ENCODE data around the gene TEX22.
"Not testable (repeated sequence)": the region's sequence is repeated elsewhere in the genome, so short reads cannot be mapped to it uniquely, and the experiment has no call there.

- not testable (repeated sequence) for TF ChIP-seq EZH2phosphoT487 (IDR thresholded peaks at IDR 0.05; ENCODE audit: borderline replicate concordance, low read length)
- TF ChIP-seq, protein P1, sequence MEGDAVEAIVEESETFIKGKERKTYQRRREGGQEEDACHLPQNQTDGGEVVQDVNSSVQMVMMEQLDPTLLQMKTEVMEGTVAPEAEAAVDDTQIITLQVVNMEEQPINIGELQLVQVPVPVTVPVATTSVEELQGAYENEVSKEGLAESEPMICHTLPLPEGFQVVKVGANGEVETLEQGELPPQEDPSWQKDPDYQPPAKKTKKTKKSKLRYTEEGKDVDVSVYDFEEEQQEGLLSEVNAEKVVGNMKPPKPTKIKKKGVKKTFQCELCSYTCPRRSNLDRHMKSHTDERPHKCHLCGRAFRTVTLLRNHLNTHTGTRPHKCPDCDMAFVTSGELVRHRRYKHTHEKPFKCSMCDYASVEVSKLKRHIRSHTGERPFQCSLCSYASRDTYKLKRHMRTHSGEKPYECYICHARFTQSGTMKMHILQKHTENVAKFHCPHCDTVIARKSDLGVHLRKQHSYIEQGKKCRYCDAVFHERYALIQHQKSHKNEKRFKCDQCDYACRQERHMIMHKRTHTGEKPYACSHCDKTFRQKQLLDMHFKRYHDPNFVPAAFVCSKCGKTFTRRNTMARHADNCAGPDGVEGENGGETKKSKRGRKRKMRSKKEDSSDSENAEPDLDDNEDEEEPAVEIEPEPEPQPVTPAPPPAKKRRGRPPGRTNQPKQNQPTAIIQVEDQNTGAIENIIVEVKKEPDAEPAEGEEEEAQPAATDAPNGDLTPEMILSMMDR (IDR thresholded peaks at IDR 0.05; ENCODE audit: low read depth, low read length, poor library complexity, severe bottlenecking) = not testable (repeated sequence)
Observed at GRCh38 chr14:105361412-105361811, 36.9 kb upstream of the TEX22 start.
